22Rv1 (cell line): Measurements from ENCODE around the gene ARHGDIB.
A peak's percentile ranks its signal among the peaks of the same experiment; 100 is the strongest.

ENCODE experiments used
- H3K27ac ChIP-seq: fragments of 450-650 bp; 2 replicates; pipeline ENCODE4 v1.5.1; 2017
- CTCF ChIP-seq: fragments of 450-650 bp; IDR thresholded peaks from 2 replicates; pipeline ENCODE4 v1.5.1; 2017; ENCODE audit warnings: mild to moderate bottlenecking
- ZFX ChIP-seq: fragments of 450-650 bp; IDR thresholded peaks from 2 replicates; pipeline ENCODE4 v1.6.1; 2017; ENCODE audit warnings: antibody characterized with exemption, borderline replicate concordance

Gene ARHGDIB

DNA sequence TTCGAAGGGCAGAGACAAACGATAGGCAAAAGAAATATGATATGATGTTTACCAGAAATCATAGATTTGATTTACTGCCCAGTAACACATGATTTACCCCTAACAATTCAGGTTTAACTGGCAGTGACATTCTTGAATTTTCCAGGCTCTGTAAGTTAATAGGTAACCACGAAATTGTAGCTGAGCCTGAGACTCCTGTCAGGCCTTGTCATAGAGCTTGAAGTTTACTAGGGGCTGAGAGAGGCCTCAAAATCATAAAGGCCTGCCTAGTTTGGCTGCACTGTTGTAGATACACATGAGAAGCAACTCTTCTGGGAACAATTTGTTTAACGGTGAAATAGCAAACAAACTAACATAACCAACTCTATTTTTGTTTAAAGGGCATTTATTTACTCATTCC, 26.4 kb downstream of the ARHGDIB start:
- peak overlapping the region; percentile 48 for H3K27ac ChIP-seq
- TF ChIP-seq CTCF (no peak), ZFX (no peak)

GRCh38 chr12:14934511-14934910, 26.9 kb downstream of the ARHGDIB start:
- TF ChIP-seq CTCF (no peak), ZFX (no peak)
- H3K27ac ChIP-seq: peak overlapping the region; percentile 48

DNA sequence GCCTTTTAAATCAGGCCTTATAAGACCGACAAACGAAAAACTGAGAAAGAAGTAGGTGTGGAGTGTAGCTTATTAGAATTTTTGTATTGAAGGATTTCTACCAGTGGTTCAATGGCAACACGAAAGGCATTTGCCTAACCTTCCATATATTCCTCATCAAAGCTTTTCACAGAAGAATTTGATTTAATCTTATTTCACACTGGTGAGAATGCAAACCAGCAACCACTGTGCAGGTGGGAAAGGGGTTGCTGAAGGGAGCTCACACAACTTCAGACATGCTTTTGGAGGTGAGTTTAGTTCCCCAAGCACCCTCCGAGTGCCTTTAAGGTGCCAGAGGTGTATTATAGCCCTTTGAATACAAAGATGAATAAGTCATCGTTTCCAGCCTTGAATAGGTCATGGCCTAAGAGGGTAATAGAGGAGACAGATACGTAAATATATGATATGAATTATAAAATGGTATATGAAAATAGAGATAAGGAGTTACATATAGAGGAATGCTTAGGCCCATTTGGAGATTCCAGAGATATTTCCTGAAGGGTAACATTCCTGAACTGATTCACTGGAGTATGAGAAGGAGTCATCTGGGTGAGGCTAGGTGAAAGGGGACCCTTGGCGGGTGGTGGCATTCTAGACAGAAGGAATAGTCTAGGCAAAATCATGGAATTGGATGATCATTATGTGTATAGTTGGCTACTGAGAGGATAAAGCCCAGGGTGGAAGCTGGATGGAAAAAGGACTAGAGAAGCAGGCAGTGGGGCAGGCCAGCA, 29.4 kb downstream of the ARHGDIB start:
- TF ChIP-seq CTCF: no peak
- no peak for TF ChIP-seq ZFX

DNA sequence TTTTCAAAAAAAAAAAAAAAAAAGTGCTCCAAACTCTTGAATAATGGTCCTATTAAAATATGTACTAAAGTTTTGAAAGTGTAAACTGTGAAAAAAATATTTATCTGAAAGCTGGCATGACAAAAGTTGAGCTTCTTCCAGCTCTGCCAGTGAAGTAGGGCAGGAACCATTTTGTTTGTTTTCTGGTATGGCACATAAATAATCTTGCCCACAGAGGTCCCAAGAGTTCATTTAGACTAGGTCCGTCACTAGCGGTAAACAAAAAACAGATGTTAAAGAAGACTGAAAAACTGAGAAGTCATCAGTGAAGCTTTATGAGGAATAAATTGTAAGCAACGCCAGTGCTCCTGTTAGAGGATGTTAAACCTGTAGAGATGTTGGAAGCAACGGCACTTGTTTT, 30.0 kb downstream of the ARHGDIB start:
- TF ChIP-seq CTCF (no peak), ZFX (no peak)
- H3K27ac ChIP-seq: no peak overlapping the region

More for the DNA sequence above, 29.4 kb downstream of the ARHGDIB start:
- H3K27ac ChIP-seq: no peak overlapping the region

DNA sequence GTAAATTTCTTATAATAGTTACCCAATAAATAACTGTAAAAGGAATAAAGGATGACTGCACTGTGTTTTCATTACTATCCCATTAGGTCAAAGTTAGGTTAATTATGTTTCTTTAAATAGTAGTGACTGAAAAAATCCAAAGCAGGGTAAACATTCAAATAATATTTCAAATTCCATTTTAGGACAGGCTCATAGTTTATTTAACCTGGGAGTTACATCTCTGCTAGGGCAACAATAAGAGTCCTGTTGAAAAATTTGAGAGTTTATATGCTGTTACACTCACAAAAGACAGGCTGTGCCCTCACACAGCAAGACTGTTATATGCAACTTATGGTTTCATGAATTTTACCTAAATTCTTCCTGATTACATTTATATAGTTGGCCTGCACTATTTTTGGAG, 31.1 kb downstream of the ARHGDIB start:
- no peak overlapping the region for H3K27ac ChIP-seq

DNA sequence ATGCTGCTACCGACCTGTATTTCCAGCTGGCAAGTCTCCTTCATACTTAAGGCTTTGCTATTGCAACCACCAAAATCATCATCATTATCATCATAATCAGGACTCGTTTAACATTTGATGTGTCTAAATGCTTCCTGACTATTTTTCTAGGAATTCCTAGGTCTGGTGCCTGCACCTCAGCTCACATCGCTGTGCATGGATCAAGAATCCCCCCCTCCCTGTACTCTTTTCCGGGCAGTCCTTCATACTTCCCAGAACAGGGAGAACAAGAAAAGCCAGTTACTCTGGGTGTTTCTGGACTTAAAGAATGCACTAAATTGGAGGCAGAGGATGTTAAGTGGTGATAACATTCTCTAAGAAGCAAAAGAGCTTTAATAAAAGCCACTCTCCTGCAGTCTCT, 32.5 kb downstream of the ARHGDIB start:
- TF ChIP-seq ZFX: no peak
- no peak for TF ChIP-seq CTCF

More for the DNA sequence above, 31.1 kb downstream of the ARHGDIB start:
- TF ChIP-seq ZFX (no peak), CTCF (no peak)

GRCh38 chr12:14927267-14927666, 34.1 kb downstream of the ARHGDIB start:
- no peak for TF ChIP-seq ZFX
- no peak for TF ChIP-seq CTCF
- no peak overlapping the region for H3K27ac ChIP-seq

More for the DNA sequence above, 32.5 kb downstream of the ARHGDIB start:
- no peak overlapping the region for H3K27ac ChIP-seq
